GM12892 (cell line): Measurements from ENCODE around the gene RNF43.

ENCODE experiments used
- POLR2A ChIP-seq: IDR thresholded peaks from 2 replicates; pipeline ENCODE4 v1.6.1; 2011; ENCODE audit warnings: low read depth, low read length, control low read depth
- POLR2AphosphoS5 ChIP-seq: IDR thresholded peaks from 2 replicates; pipeline ENCODE4 v1.6.1; 2011; ENCODE audit warnings: low read depth, low read length, control low read depth

DNA sequence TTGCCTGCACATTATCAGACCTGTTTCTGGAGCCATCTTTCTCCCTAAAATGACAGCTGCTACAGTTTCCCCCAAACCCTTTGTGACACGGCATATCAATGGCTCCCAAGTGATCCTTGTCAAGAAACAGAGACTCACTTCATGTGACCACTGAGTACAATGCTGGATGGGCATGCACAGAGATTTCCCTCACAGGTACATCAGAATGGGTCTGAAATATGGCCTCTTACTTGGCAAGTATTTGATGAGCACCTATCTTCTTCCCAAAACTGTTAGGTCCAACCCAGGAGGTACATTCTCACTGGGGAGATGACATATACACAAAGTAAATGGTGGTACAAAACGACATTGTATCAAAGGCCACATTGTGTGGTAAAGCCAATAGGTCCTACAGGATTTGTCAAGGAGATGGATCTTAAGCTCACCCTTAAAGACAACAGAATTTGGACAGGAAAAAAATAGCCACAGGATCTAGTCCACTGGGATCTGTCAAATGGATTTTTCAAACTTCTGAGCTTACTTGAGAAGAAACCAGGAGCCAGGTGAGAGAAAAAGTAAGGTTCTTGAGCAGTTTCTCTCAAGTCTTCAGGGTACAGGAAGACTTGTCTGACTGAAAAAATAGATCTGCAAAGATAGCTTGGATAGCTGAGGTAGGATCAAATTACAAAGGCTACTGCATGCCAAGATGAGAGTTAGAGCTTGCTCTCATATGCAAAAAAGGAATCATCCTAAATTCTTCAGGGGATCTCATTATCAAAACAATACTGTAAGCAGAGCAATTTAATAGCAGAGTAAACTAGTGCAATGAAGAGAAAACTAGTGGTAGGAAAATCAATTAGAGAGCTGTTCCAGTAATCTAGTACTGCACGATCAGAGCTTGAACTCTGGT, 28.8 kb downstream of the RNF43 start:
- TF ChIP-seq POLR2A: no peak
- TF ChIP-seq POLR2AphosphoS5: no peak
